H9 (cell line): ENCODE results near the gene F12. TPM values are rescaled to one million over a fixed set of nuclear protein-coding genes. Genes with fewer than 3 reads are reported as not detected.
A peak's percentile ranks its signal among the peaks of the same experiment; 100 is the strongest.

ENCODE experiments used
- DNase-seq: peaks from one replicate; pipeline ENCODE4 v3.0.0-alpha.2; 2017
- H2AFZ ChIP-seq: one replicate; pipeline ENCODE4 v1.6.1; 2013; ENCODE audit warnings: mild to moderate bottlenecking, low read length, control low read depth, moderate library complexity
- H2AK5ac ChIP-seq: 2 replicates; pipeline ENCODE4 v1.6.1; 2013; ENCODE audit warnings: low read length, control low read depth, mixed read lengths; ENCODE audit not compliant: insufficient read length
- H2BK120ac ChIP-seq: one replicate; pipeline ENCODE4 v1.6.1; 2013; ENCODE audit warnings: low read depth, mild to moderate bottlenecking, low read length, control low read depth, inconsistent platforms; ENCODE audit not compliant: poor library complexity, severe bottlenecking
- H2BK12ac ChIP-seq: 2 replicates; pipeline ENCODE4 v1.6.1; 2013; ENCODE audit warnings: low read length, control low read depth, mixed read lengths, low read depth; ENCODE audit not compliant: insufficient read length
- H2BK15ac ChIP-seq: 2 replicates; pipeline ENCODE4 v1.6.1; 2013; ENCODE audit warnings: low read depth, low read length, control low read depth
- H2BK20ac ChIP-seq: one replicate; pipeline ENCODE4 v1.6.1; 2013; ENCODE audit warnings: low read depth, mild to moderate bottlenecking, low read length, control low read depth, inconsistent platforms; ENCODE audit not compliant: poor library complexity, severe bottlenecking
- H2BK5ac ChIP-seq: 2 replicates; pipeline ENCODE4 v1.6.1; 2013; ENCODE audit warnings: low read length, control low read depth, mixed read lengths; ENCODE audit not compliant: insufficient read length
- H3K14ac ChIP-seq: 2 replicates; pipeline ENCODE4 v1.6.1; 2013; ENCODE audit warnings: low read length, control low read depth; ENCODE audit not compliant: insufficient read depth
- H3K18ac ChIP-seq: 2 replicates; pipeline ENCODE4 v1.6.1; 2013; ENCODE audit warnings: low read depth, mild to moderate bottlenecking, mixed read lengths, low read length, control low read depth; ENCODE audit not compliant: insufficient read length
- H3K23ac ChIP-seq: 2 replicates; pipeline ENCODE4 v1.6.1; 2013; ENCODE audit warnings: low read length, control low read depth, mixed read lengths, low read depth; ENCODE audit not compliant: insufficient read length
- H3K23me2 ChIP-seq: 2 replicates; pipeline ENCODE4 v1.6.1; 2013; ENCODE audit warnings: low read depth, mild to moderate bottlenecking, mixed read lengths, low read length, control low read depth; ENCODE audit not compliant: insufficient read length, poor library complexity, severe bottlenecking
- H3K27ac ChIP-seq: 2 replicates; pipeline ENCODE4 v1.5.1; 2013; ENCODE audit warnings: low read length, control low read depth, mixed read lengths, low read depth; ENCODE audit not compliant: insufficient read length
- H3K27me3 ChIP-seq: 2 replicates; pipeline ENCODE4 v1.6.1; 2013; ENCODE audit warnings: low read length, control low read depth, inconsistent platforms; ENCODE audit not compliant: insufficient read depth
- H3K4ac ChIP-seq: 2 replicates; pipeline ENCODE4 v1.6.1; 2013; ENCODE audit warnings: low read depth, mild to moderate bottlenecking, control low read depth, inconsistent platforms, low read length, moderate library complexity
- H3K4me1 ChIP-seq: 2 replicates; pipeline ENCODE4 v1.6.1; 2013; ENCODE audit warnings: low read length, control low read depth, inconsistent platforms; ENCODE audit not compliant: insufficient read depth
- H3K4me2 ChIP-seq: 2 replicates; pipeline ENCODE4 v1.6.1; 2013; ENCODE audit warnings: low read length, control low read depth, mixed read lengths; ENCODE audit not compliant: insufficient read length, insufficient read depth
- H3K56ac ChIP-seq: 2 replicates; pipeline ENCODE4 v1.6.1; 2013; ENCODE audit warnings: low read depth, mild to moderate bottlenecking, mixed read lengths, low read length, control low read depth; ENCODE audit not compliant: insufficient read length
- H3K79me1 ChIP-seq: 2 replicates; pipeline ENCODE4 v1.6.1; 2013; ENCODE audit warnings: low read depth, mild to moderate bottlenecking, moderate library complexity, low read length, control low read depth, inconsistent platforms; ENCODE audit not compliant: insufficient read depth, poor library complexity, severe bottlenecking
- H3K79me2 ChIP-seq: 2 replicates; pipeline ENCODE4 v1.6.1; 2013; ENCODE audit warnings: low read length, control low read depth, inconsistent platforms; ENCODE audit not compliant: insufficient read depth
- H3K9ac ChIP-seq: 2 replicates; pipeline ENCODE4 v1.6.1; 2013; ENCODE audit warnings: low read length, control low read depth, mixed read lengths; ENCODE audit not compliant: insufficient read length; ENCODE audit errors: extremely low read depth
- H3K9me3 ChIP-seq: one replicate; pipeline ENCODE4 v1.6.1; 2013; ENCODE audit warnings: low read depth, low read length, inconsistent platforms; ENCODE audit not compliant: control insufficient read depth
- H3T11ph ChIP-seq: one replicate; pipeline ENCODE4 v1.6.1; 2013; ENCODE audit warnings: mild to moderate bottlenecking, low read length, control low read depth, inconsistent platforms
- H4K20me1 ChIP-seq: one replicate; pipeline ENCODE4 v1.6.1; 2013; ENCODE audit not compliant: control insufficient read depth, insufficient read length, insufficient read depth
- H4K5ac ChIP-seq: 2 replicates; pipeline ENCODE4 v1.6.1; 2013; ENCODE audit warnings: low read depth, mild to moderate bottlenecking, mixed read lengths, low read length, control low read depth; ENCODE audit not compliant: insufficient read length
- H4K8ac ChIP-seq: replicated peaks from 2 replicates; pipeline ENCODE4 v1.6.1; 2013; ENCODE audit warnings: low read length, control low read depth, mixed read lengths, low read depth; ENCODE audit not compliant: insufficient read length
- H4K91ac ChIP-seq: 2 replicates; pipeline ENCODE4 v1.6.1; 2013; ENCODE audit warnings: low read depth, mild to moderate bottlenecking, moderate library complexity, mixed read lengths, low read length, control low read depth; ENCODE audit not compliant: insufficient read length
- H3K27ac Mint-ChIP-seq, 3 experiments: 2 replicates in 2 of 3; 3 replicates in 1 of 3; pipeline ENCODE4 v1.8.0; 2020 to 2021; ENCODE audit warnings: mixed read lengths in 3 of 3, mild to moderate bottlenecking in 1 of 3, moderate library complexity in 1 of 3
- H3K27me3 Mint-ChIP-seq: 2 replicates; pipeline ENCODE4 v1.8.0; 2021; ENCODE audit warnings: low read depth, mild to moderate bottlenecking, moderate library complexity, mixed read lengths
- H3K36me3 Mint-ChIP-seq, 3 experiments: 2 replicates in 2 of 3; 3 replicates in 1 of 3; pipeline ENCODE4 v1.8.0; 2020 to 2021; ENCODE audit warnings: low read depth in 3 of 3, mixed read lengths in 3 of 3; ENCODE audit not compliant: insufficient read depth in 1 of 3
- H3K4me1 Mint-ChIP-seq, 2 experiments: 2 replicates each; pipeline ENCODE4 v1.8.0; 2020; ENCODE audit warnings: mixed read lengths in 2 of 2
- H3K4me3 Mint-ChIP-seq, 2 experiments: 2 replicates in 1 of 2; 3 replicates in 1 of 2; pipeline ENCODE4 v1.8.0; 2020 to 2021; ENCODE audit warnings: mild to moderate bottlenecking in 2 of 2, mixed read lengths in 2 of 2, moderate library complexity in 1 of 2
- H3K9me3 Mint-ChIP-seq, 2 experiments: 2 replicates in 1 of 2; 3 replicates in 1 of 2; pipeline ENCODE4 v1.8.0; 2020; ENCODE audit warnings: mild to moderate bottlenecking in 2 of 2, mixed read lengths in 2 of 2, moderate library complexity in 1 of 2
- WGBS: extraction: QIAGEN DNeasy Blood & Tissue Kit; methylation state at CpG from one replicate; pipeline ENCODE4 v1.1.7; 2013; ENCODE audit warnings: missing lambda C conversion rate, low lambda C conversion rate, mixed read lengths; ENCODE audit not compliant: insufficient read length; ENCODE audit errors: extremely low coverage; 5-methylcytosine and 5-hydroxymethylcytosine counted together
- total RNA-seq: library from RNA; stranded (reverse); gene quantifications from 2 replicates; pipeline ENCODE4 v1.2.1, GENCODE V29; 2021
- TF ChIP-seq, protein P1 (sequence below): fragments of 200-600 bp; sonication (generic); conservative IDR thresholded peaks from 3 replicates; pipeline ENCODE4 v1.8.0; 2021; ENCODE audit warnings: antibody characterized with exemption, mild to moderate bottlenecking

The F12 gene
- total RNA-seq, 1 experiment from 2014 or later, result 3.5 TPM

DNA sequence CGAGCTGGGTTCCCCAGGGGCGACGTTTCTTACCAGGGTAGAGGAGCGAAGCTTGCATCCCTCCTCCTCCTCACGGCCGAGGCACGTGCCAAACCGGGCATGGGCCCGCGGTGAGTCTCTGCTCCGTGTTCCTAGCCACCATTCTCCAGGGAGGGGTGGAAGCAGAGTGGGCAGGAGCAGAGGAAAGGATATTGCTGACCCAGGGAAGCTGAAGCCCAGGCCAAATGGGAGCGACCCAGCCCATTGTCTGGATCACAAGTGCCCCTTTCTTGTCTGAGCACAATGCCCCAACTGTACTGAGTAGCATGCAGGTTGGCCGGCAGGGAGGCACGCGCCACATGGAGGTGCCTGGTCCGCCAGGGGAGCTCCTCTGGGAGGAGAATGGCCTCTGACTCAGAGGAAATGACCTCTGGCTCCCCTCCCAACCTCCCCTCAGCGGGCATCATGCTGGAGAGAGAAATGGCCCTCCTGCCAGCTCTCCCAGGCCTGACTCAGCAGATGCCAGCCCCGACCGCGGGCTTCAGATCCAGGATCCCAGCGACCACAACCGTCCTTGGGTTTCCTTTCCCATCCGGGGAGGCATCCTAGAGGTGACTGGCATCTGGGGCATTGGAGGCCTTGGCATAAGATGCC, 38.4 kb upstream of the F12 start:
- H3K27ac ChIP-seq, result no peak overlapping the region
- no CpG with 5 or more reads among the region's 23 CpGs for WGBS
- peaks cover 36% of the 10 kb centered on the region for H3K27me3 Mint-ChIP-seq

More for the DNA sequence above, 38.4 kb upstream of the F12 start:
- Histone ChIP-seq H3K4ac (no peak overlapping the region; the same call in 1 of the 2 replicates), H4K8ac (no peak overlapping the region), H2AFZ (no peak overlapping the region), H2BK15ac (no peak overlapping the region), H3K9ac (no peak overlapping the region), H3K23me2 (peaks cover 7% of the 10 kb centered on the region), H3K18ac (peak overlapping the region; percentile 61), H2BK120ac (no peak overlapping the region), H3T11ph (no peak overlapping the region), H3K4me2 (peak overlapping the region; percentile 66), H3K23ac (no peak overlapping the region), H3K14ac (peak overlapping the region; percentile 81), H4K5ac (peak overlapping the region; percentile 29), H3K4me1 (no peaks in the 10 kb centered on the region; the same call in 1 of the 2 replicates), H3K79me1 (no peaks in the 10 kb centered on the region), H2AK5ac (no peak overlapping the region), H2BK20ac (no peak overlapping the region), H2BK12ac (no peak overlapping the region), H3K27me3 (no peaks in the 10 kb centered on the region; the same call in 1 of the 2 replicates), H4K20me1 (no peaks in the 10 kb centered on the region), H3K79me2 (no peaks in the 10 kb centered on the region), H4K91ac (no peak overlapping the region), H3K9me3 (no peaks in the 10 kb centered on the region), H3K56ac (no peak overlapping the region), H2BK5ac (no peak overlapping the region)
- H3K36me3 Mint-ChIP-seq, result peaks cover 0 to 12% (median 6%) of the 10 kb centered on the region in 3 experiments; a peak in 5 of 7 replicates
- TF ChIP-seq, protein P1, sequence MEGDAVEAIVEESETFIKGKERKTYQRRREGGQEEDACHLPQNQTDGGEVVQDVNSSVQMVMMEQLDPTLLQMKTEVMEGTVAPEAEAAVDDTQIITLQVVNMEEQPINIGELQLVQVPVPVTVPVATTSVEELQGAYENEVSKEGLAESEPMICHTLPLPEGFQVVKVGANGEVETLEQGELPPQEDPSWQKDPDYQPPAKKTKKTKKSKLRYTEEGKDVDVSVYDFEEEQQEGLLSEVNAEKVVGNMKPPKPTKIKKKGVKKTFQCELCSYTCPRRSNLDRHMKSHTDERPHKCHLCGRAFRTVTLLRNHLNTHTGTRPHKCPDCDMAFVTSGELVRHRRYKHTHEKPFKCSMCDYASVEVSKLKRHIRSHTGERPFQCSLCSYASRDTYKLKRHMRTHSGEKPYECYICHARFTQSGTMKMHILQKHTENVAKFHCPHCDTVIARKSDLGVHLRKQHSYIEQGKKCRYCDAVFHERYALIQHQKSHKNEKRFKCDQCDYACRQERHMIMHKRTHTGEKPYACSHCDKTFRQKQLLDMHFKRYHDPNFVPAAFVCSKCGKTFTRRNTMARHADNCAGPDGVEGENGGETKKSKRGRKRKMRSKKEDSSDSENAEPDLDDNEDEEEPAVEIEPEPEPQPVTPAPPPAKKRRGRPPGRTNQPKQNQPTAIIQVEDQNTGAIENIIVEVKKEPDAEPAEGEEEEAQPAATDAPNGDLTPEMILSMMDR, result no peak
- H3K27ac Mint-ChIP-seq, result peak overlapping the region in 1 of 3 experiments; percentile 85; a peak in 2 of 7 replicates
- H3K9me3 Mint-ChIP-seq, result no peaks in the 10 kb centered on the region
- peaks cover 43 to 50% of the 10 kb centered on the region in 2 experiments for H3K4me1 Mint-ChIP-seq
- peak overlapping the region; percentile 65 to 70 for H3K4me3 Mint-ChIP-seq
- DNase-seq, result peak; percentile 87
